ENCODE measurements around the gene ARL13A.
"Not testable (repeated sequence)": the region's sequence is repeated elsewhere in the genome, so short reads cannot be mapped to it uniquely, and the experiment has no call there.

The ARL13A gene

GRCh38 chrX:100969408-100969807 lies at the start of gene ARL13A:
ARL13A (plus strand) TSS chrX:100969708; CDS start chrX:100973690, 3,982 bp downstream.
- DNase-seq = no peak

GRCh38 chrX:100924375-100924774 lies 45.1 kb upstream of the ARL13A start:
- DNase-seq = no peak

GRCh38 chrX:100926453-100926852 lies 43.1 kb upstream of the ARL13A start:
- DNase-seq = no peak

- peak; percentile 2 for DNase-seq
These were observed 40.6 kb upstream of the ARL13A start, which contains the start of gene XKRX for GRCh38 chrX:100928660-100929613. XKRX (minus strand) TSS chrX:100928917; CDS start chrX:100928304, 613 bp downstream.

GRCh38 chrX:100931218-100931924 lies 38.1 kb upstream of the ARL13A start:
- no peak for DNase-seq

- DNase-seq = no peak
These were observed 37.6 kb upstream of the ARL13A start for GRCh38 chrX:100931925-100932285.

GRCh38 chrX:100935767-100936166 lies 33.7 kb upstream of the ARL13A start:
- no peak for DNase-seq

- DNase-seq = no peak
These were observed 30.2 kb upstream of the ARL13A start for GRCh38 chrX:100939333-100939732.

- no peak for DNase-seq
These were observed 24.9 kb upstream of the ARL13A start for GRCh38 chrX:100944601-100945000.

GRCh38 chrX:100946299-100946927 lies 23.1 kb upstream of the ARL13A start:
- DNase-seq = no peak

GRCh38 chrX:100948557-100948956 lies 21.0 kb upstream of the ARL13A start:
- no peak for DNase-seq

- DNase-seq = no peak
These were observed 6.7 kb upstream of the ARL13A start for GRCh38 chrX:100962811-100963210.

GRCh38 chrX:100964362-100964761 lies 5.1 kb upstream of the ARL13A start:
- DNase-seq = no peak

- no peak for DNase-seq
These were observed 428 bp downstream of the ARL13A start for GRCh38 chrX:100969936-100970335.

- no peak for DNase-seq
These were observed 3.9 kb downstream of the ARL13A start for GRCh38 chrX:100973411-100973810.

- no peak for DNase-seq
These were observed 5.7 kb downstream of the ARL13A start for GRCh38 chrX:100975212-100975611.

GRCh38 chrX:100976211-100976610 lies 6.7 kb downstream of the ARL13A start:
- no peak for DNase-seq

GRCh38 chrX:100979881-100980607 lies 10.5 kb downstream of the ARL13A start:
- no peak for DNase-seq

GRCh38 chrX:100980608-100981497 lies 11.3 kb downstream of the ARL13A start:
- DNase-seq = no peak

- DNase-seq = not testable (repeated sequence)
These were observed 12.0 kb downstream of the ARL13A start for GRCh38 chrX:100981498-100981845.

- DNase-seq = no peak
These were observed 15.3 kb downstream of the ARL13A start for GRCh38 chrX:100984818-100985217.

- DNase-seq = no peak
These were observed 20.6 kb downstream of the ARL13A start for GRCh38 chrX:100990139-100990538.

All from hematopoietic multipotent progenitor cell treated with erythropoietin and hydrocortisone succinate and interleukin-3 and kit ligand, for 6 days (in vitro differentiated cells).